HG02798 (cell line): ENCODE data around the gene RNF113B.

ENCODE experiments used
- ATAC-seq: cut with Tn5 transposase; IDR thresholded peaks from one replicate; pipeline ENCODE4 v1.9.1; 2021; ENCODE audit warnings: mild to moderate bottlenecking; ENCODE audit not compliant: unreplicated experiment, poor library complexity

Gene RNF113B

GRCh38 chr13:98143157-98143553 lies 33.9 kb downstream of the RNF113B start:
- ATAC-seq = peak; percentile 43

GRCh38 chr13:98142380-98143156 lies 34.5 kb downstream of the RNF113B start, which contains the start of gene FARP1:
FARP1 (plus strand) TSS chr13:98143094; CDS start chr13:98213243, 70,149 bp downstream.
- ATAC-seq = peak; percentile 75

GRCh38 chr13:98141509-98142379 lies 35.3 kb downstream of the RNF113B start:
- no peak for ATAC-seq

- no peak for ATAC-seq
Measured at GRCh38 chr13:98141091-98141490, 36.0 kb downstream of the RNF113B start.

- ATAC-seq = no peak
Measured at GRCh38 chr13:98134901-98135300, 42.2 kb downstream of the RNF113B start.

- ATAC-seq = peak; percentile 91
Measured at GRCh38 chr13:98133946-98134345, 43.1 kb downstream of the RNF113B start.

GRCh38 chr13:98129059-98129746 lies 47.9 kb downstream of the RNF113B start:
- no peak for ATAC-seq
